DMS53 treated with DMSO at 0.1 percent for 48 hours (cell line): ENCODE measurements around the gene LOC128125822.

Source experiments
- DNase-seq: peaks from one replicate; lab custom pipeline; 2025; ENCODE audit not compliant: unreplicated experiment; lab: John Stamatoyannopoulos, UW

LOC128125822 gene

GRCh38 chr6:63554782-63555181, 17.5 kb upstream of the LOC128125822 start:
- no peak for DNase-seq

GRCh38 chr6:63556369-63556768, 15.9 kb upstream of the LOC128125822 start:
- no peak for DNase-seq

GRCh38 chr6:63558278-63558677, 14.0 kb upstream of the LOC128125822 start:
- DNase-seq: no peak

- DNase-seq: no peak
These were observed 11.4 kb upstream of the LOC128125822 start for GRCh38 chr6:63560801-63561287.

- DNase-seq: no peak
These were observed 11.0 kb upstream of the LOC128125822 start for GRCh38 chr6:63561288-63561687.

GRCh38 chr6:63563235-63563634, 9.0 kb upstream of the LOC128125822 start:
- no peak for DNase-seq

GRCh38 chr6:63565058-63565726, 7.1 kb upstream of the LOC128125822 start:
- DNase-seq: peak; percentile 32

- no peak for DNase-seq
These were observed 6.3 kb upstream of the LOC128125822 start for GRCh38 chr6:63565727-63566596.

GRCh38 chr6:63567966-63568365, 4.3 kb upstream of the LOC128125822 start:
- DNase-seq: no peak

- DNase-seq: peak; percentile 94
These were observed 778 bp upstream of the LOC128125822 start for GRCh38 chr6:63571361-63572043.

GRCh38 chr6:63572747-63573075, 431 bp downstream of the LOC128125822 start:
- no peak for DNase-seq

GRCh38 chr6:63573076-63573898, 1.0 kb downstream of the LOC128125822 start:
- peak; percentile 60 for DNase-seq

GRCh38 chr6:63573899-63574553, 1.7 kb downstream of the LOC128125822 start:
- peak; percentile 27 for DNase-seq

- no peak for DNase-seq
These were observed 2.2 kb downstream of the LOC128125822 start for GRCh38 chr6:63574554-63574900.

GRCh38 chr6:63576147-63576772, 4.0 kb downstream of the LOC128125822 start:
- DNase-seq: no peak

- DNase-seq: no peak
These were observed 4.9 kb downstream of the LOC128125822 start for GRCh38 chr6:63576985-63577712.

- DNase-seq: no peak
These were observed 6.5 kb downstream of the LOC128125822 start for GRCh38 chr6:63578757-63579156.

- no peak for DNase-seq
These were observed 7.8 kb downstream of the LOC128125822 start for GRCh38 chr6:63579937-63580703.

GRCh38 chr6:63580704-63580961, 8.4 kb downstream of the LOC128125822 start:
- DNase-seq: no peak
